H9 (cell line): ENCODE results near the gene SSNA1. TPM values are rescaled to one million over a fixed set of nuclear protein-coding genes. Genes with fewer than 3 reads are reported as not detected.
A peak's percentile ranks its signal among the peaks of the same experiment; 100 is the strongest.

Experiments
- DNase-seq: peaks from one replicate; pipeline ENCODE4 v3.0.0-alpha.2; 2017
- H2AFZ ChIP-seq: one replicate; pipeline ENCODE4 v1.6.1; 2013; ENCODE audit warnings: mild to moderate bottlenecking, low read length, control low read depth, moderate library complexity
- H2AK5ac ChIP-seq: 2 replicates; pipeline ENCODE4 v1.6.1; 2013; ENCODE audit warnings: low read length, control low read depth, mixed read lengths; ENCODE audit not compliant: insufficient read length
- H2BK120ac ChIP-seq: one replicate; pipeline ENCODE4 v1.6.1; 2013; ENCODE audit warnings: low read depth, mild to moderate bottlenecking, low read length, control low read depth, inconsistent platforms; ENCODE audit not compliant: poor library complexity, severe bottlenecking
- H2BK12ac ChIP-seq: 2 replicates; pipeline ENCODE4 v1.6.1; 2013; ENCODE audit warnings: low read length, control low read depth, mixed read lengths, low read depth; ENCODE audit not compliant: insufficient read length
- H2BK15ac ChIP-seq: 2 replicates; pipeline ENCODE4 v1.6.1; 2013; ENCODE audit warnings: low read depth, low read length, control low read depth
- H2BK20ac ChIP-seq: one replicate; pipeline ENCODE4 v1.6.1; 2013; ENCODE audit warnings: low read depth, mild to moderate bottlenecking, low read length, control low read depth, inconsistent platforms; ENCODE audit not compliant: poor library complexity, severe bottlenecking
- H2BK5ac ChIP-seq: 2 replicates; pipeline ENCODE4 v1.6.1; 2013; ENCODE audit warnings: low read length, control low read depth, mixed read lengths; ENCODE audit not compliant: insufficient read length
- H3K14ac ChIP-seq: 2 replicates; pipeline ENCODE4 v1.6.1; 2013; ENCODE audit warnings: low read length, control low read depth; ENCODE audit not compliant: insufficient read depth
- H3K18ac ChIP-seq: 2 replicates; pipeline ENCODE4 v1.6.1; 2013; ENCODE audit warnings: low read depth, mild to moderate bottlenecking, mixed read lengths, low read length, control low read depth; ENCODE audit not compliant: insufficient read length
- H3K23ac ChIP-seq: 2 replicates; pipeline ENCODE4 v1.6.1; 2013; ENCODE audit warnings: low read length, control low read depth, mixed read lengths, low read depth; ENCODE audit not compliant: insufficient read length
- H3K23me2 ChIP-seq: 2 replicates; pipeline ENCODE4 v1.6.1; 2013; ENCODE audit warnings: low read depth, mild to moderate bottlenecking, mixed read lengths, low read length, control low read depth; ENCODE audit not compliant: insufficient read length, poor library complexity, severe bottlenecking
- H3K27ac ChIP-seq: 2 replicates; pipeline ENCODE4 v1.5.1; 2013; ENCODE audit warnings: low read length, control low read depth, mixed read lengths, low read depth; ENCODE audit not compliant: insufficient read length
- H3K27me3 ChIP-seq: 2 replicates; pipeline ENCODE4 v1.6.1; 2013; ENCODE audit warnings: low read length, control low read depth, inconsistent platforms; ENCODE audit not compliant: insufficient read depth
- H3K4ac ChIP-seq: 2 replicates; pipeline ENCODE4 v1.6.1; 2013; ENCODE audit warnings: low read depth, mild to moderate bottlenecking, control low read depth, inconsistent platforms, low read length, moderate library complexity
- H3K4me1 ChIP-seq: 2 replicates; pipeline ENCODE4 v1.6.1; 2013; ENCODE audit warnings: low read length, control low read depth, inconsistent platforms; ENCODE audit not compliant: insufficient read depth
- H3K4me2 ChIP-seq: 2 replicates; pipeline ENCODE4 v1.6.1; 2013; ENCODE audit warnings: low read length, control low read depth, mixed read lengths; ENCODE audit not compliant: insufficient read length, insufficient read depth
- H3K56ac ChIP-seq: 2 replicates; pipeline ENCODE4 v1.6.1; 2013; ENCODE audit warnings: low read depth, mild to moderate bottlenecking, mixed read lengths, low read length, control low read depth; ENCODE audit not compliant: insufficient read length
- H3K79me1 ChIP-seq: 2 replicates; pipeline ENCODE4 v1.6.1; 2013; ENCODE audit warnings: low read depth, mild to moderate bottlenecking, moderate library complexity, low read length, control low read depth, inconsistent platforms; ENCODE audit not compliant: insufficient read depth, poor library complexity, severe bottlenecking
- H3K79me2 ChIP-seq: 2 replicates; pipeline ENCODE4 v1.6.1; 2013; ENCODE audit warnings: low read length, control low read depth, inconsistent platforms; ENCODE audit not compliant: insufficient read depth
- H3K9ac ChIP-seq: 2 replicates; pipeline ENCODE4 v1.6.1; 2013; ENCODE audit warnings: low read length, control low read depth, mixed read lengths; ENCODE audit not compliant: insufficient read length; ENCODE audit errors: extremely low read depth
- H3K9me3 ChIP-seq: one replicate; pipeline ENCODE4 v1.6.1; 2013; ENCODE audit warnings: low read depth, low read length, inconsistent platforms; ENCODE audit not compliant: control insufficient read depth
- H3T11ph ChIP-seq: one replicate; pipeline ENCODE4 v1.6.1; 2013; ENCODE audit warnings: mild to moderate bottlenecking, low read length, control low read depth, inconsistent platforms
- H4K20me1 ChIP-seq: one replicate; pipeline ENCODE4 v1.6.1; 2013; ENCODE audit not compliant: control insufficient read depth, insufficient read length, insufficient read depth
- H4K5ac ChIP-seq: 2 replicates; pipeline ENCODE4 v1.6.1; 2013; ENCODE audit warnings: low read depth, mild to moderate bottlenecking, mixed read lengths, low read length, control low read depth; ENCODE audit not compliant: insufficient read length
- H4K8ac ChIP-seq: replicated peaks from 2 replicates; pipeline ENCODE4 v1.6.1; 2013; ENCODE audit warnings: low read length, control low read depth, mixed read lengths, low read depth; ENCODE audit not compliant: insufficient read length
- H4K91ac ChIP-seq: 2 replicates; pipeline ENCODE4 v1.6.1; 2013; ENCODE audit warnings: low read depth, mild to moderate bottlenecking, moderate library complexity, mixed read lengths, low read length, control low read depth; ENCODE audit not compliant: insufficient read length
- H3K27ac Mint-ChIP-seq, 3 experiments: 2 replicates in 2 of 3; 3 replicates in 1 of 3; pipeline ENCODE4 v1.8.0; 2020 to 2021; ENCODE audit warnings: mixed read lengths in 3 of 3, mild to moderate bottlenecking in 1 of 3, moderate library complexity in 1 of 3
- H3K27me3 Mint-ChIP-seq: 2 replicates; pipeline ENCODE4 v1.8.0; 2021; ENCODE audit warnings: low read depth, mild to moderate bottlenecking, moderate library complexity, mixed read lengths
- H3K36me3 Mint-ChIP-seq, 3 experiments: 2 replicates in 2 of 3; 3 replicates in 1 of 3; pipeline ENCODE4 v1.8.0; 2020 to 2021; ENCODE audit warnings: low read depth in 3 of 3, mixed read lengths in 3 of 3; ENCODE audit not compliant: insufficient read depth in 1 of 3
- H3K4me1 Mint-ChIP-seq, 2 experiments: 2 replicates each; pipeline ENCODE4 v1.8.0; 2020; ENCODE audit warnings: mixed read lengths in 2 of 2
- H3K4me3 Mint-ChIP-seq, 2 experiments: 2 replicates in 1 of 2; 3 replicates in 1 of 2; pipeline ENCODE4 v1.8.0; 2020 to 2021; ENCODE audit warnings: mild to moderate bottlenecking in 2 of 2, mixed read lengths in 2 of 2, moderate library complexity in 1 of 2
- H3K9me3 Mint-ChIP-seq, 2 experiments: 2 replicates in 1 of 2; 3 replicates in 1 of 2; pipeline ENCODE4 v1.8.0; 2020; ENCODE audit warnings: mild to moderate bottlenecking in 2 of 2, mixed read lengths in 2 of 2, moderate library complexity in 1 of 2
- CTCF ChIP-seq: fragments of 200-600 bp; sonication (generic); conservative IDR thresholded peaks from 3 replicates; pipeline ENCODE4 v1.8.0; 2021; ENCODE audit warnings: antibody characterized with exemption, mild to moderate bottlenecking
- WGBS: extraction: QIAGEN DNeasy Blood & Tissue Kit; methylation state at CpG from one replicate; pipeline ENCODE4 v1.1.7; 2013; ENCODE audit warnings: missing lambda C conversion rate, low lambda C conversion rate, mixed read lengths; ENCODE audit not compliant: insufficient read length; ENCODE audit errors: extremely low coverage; 5-methylcytosine and 5-hydroxymethylcytosine counted together
- total RNA-seq: library from RNA; stranded (reverse); gene quantifications from 2 replicates; pipeline ENCODE4 v1.2.1, GENCODE V29; 2021

Gene SSNA1
- total RNA-seq, 1 experiment from 2014 or later: 69.2 TPM

GRCh38 chr9:137161558-137162486, 26.7 kb upstream of the SSNA1 start:
- Histone ChIP-seq H3K79me1 (no peaks in the 10 kb centered on the region), H3K9me3 (no peaks in the 10 kb centered on the region), H3K56ac (no peak overlapping the region), H4K91ac (no peak overlapping the region), H2BK120ac (no peak overlapping the region), H3K4me1 (no peaks in the 10 kb centered on the region), H3K9ac (no peak overlapping the region), H2AK5ac (no peak overlapping the region), H3K18ac (no peak overlapping the region), H4K5ac (no peak overlapping the region), H4K20me1 (peaks cover 2% of the 10 kb centered on the region), H2BK12ac (no peak overlapping the region), H3K14ac (no peak overlapping the region), H3K79me2 (no peaks in the 10 kb centered on the region), H2BK5ac (no peak overlapping the region), H3K27me3 (peaks cover 33% of the 10 kb centered on the region; the same call in 1 of the 2 replicates), H2BK15ac (no peak overlapping the region), H3K23ac (no peak overlapping the region), H3K4me2 (peak overlapping the region; percentile 70), H2BK20ac (no peak overlapping the region), H3T11ph (no peak overlapping the region), H3K23me2 (peaks cover 16% of the 10 kb centered on the region), H3K27ac (no peak overlapping the region), H4K8ac (no peak overlapping the region), H2AFZ (no peak overlapping the region), H3K4ac (no peak overlapping the region)
- H3K4me3 Mint-ChIP-seq: peak overlapping the region; percentile 52 to 82
- no peak for TF ChIP-seq CTCF
- peaks cover 95% of the 10 kb centered on the region for H3K27me3 Mint-ChIP-seq
- H3K4me1 Mint-ChIP-seq: peaks cover 0 to 11% of the 10 kb centered on the region in 2 experiments; a peak in 2 of 4 replicates
- no peak for DNase-seq
- H3K27ac Mint-ChIP-seq: no peak overlapping the region
- WGBS: no CpG with 5 or more reads among the region's 71 CpGs
- H3K36me3 Mint-ChIP-seq: no peaks in the 10 kb centered on the region
- no peaks in the 10 kb centered on the region; a peak in 1 of 5 replicates for H3K9me3 Mint-ChIP-seq
